K562 (cell line): Measurements from ENCODE around the gene MAP3K6. TPM values are rescaled to one million over a fixed set of nuclear protein-coding genes. Genes with fewer than 3 reads are reported as not detected.

Experiments
- ATF4 ChIP-seq: fragments of 450-650 bp; formaldehyde crosslinking; IDR thresholded peaks from 2 replicates; pipeline ENCODE4 v1.4.0; 2022; ENCODE audit warnings: mild to moderate bottlenecking, moderate library complexity
- EHMT2 ChIP-seq: fragments of 450-650 bp; IDR thresholded peaks from 2 replicates; pipeline ENCODE4 v1.6.1; 2018; ENCODE audit warnings: antibody characterized with exemption
- HDGF ChIP-seq: fragments of 450-650 bp; IDR thresholded peaks from 2 replicates; pipeline ENCODE4 v1.6.1; 2016
- MCM5 ChIP-seq: fragments of 450-650 bp; IDR thresholded peaks from 2 replicates; pipeline ENCODE4 v1.6.1; 2016; ENCODE audit warnings: low read depth
- MTA1 ChIP-seq: fragments of 450-650 bp; IDR thresholded peaks from 2 replicates; pipeline ENCODE4 v1.6.1; 2017; ENCODE audit warnings: borderline replicate concordance
- PHTF2 ChIP-seq: fragments of 250-450 bp; sonication (Bioruptor Pico); IDR thresholded peaks from 2 replicates; pipeline ENCODE4 v1.5.0; 2021; ENCODE audit warnings: mild to moderate bottlenecking
- YY1 ChIP-seq, 3 experiments: IDR thresholded peaks; 2 replicates each; pipeline ENCODE4 v1.6.1; 2011; ENCODE audit warnings: low read length in 2 of 3, mild to moderate bottlenecking in 2 of 3, moderate library complexity in 2 of 3, borderline replicate concordance in 1 of 3, control low read depth in 1 of 3, low read depth in 1 of 3; ENCODE audit not compliant: insufficient read depth in 3 of 3, insufficient replicate concordance in 2 of 3, control insufficient read depth in 1 of 3, insufficient read length in 1 of 3; ENCODE audit errors: extremely low read depth in 1 of 3
- polyA plus RNA-seq, 8 experiments: library from polyadenylated mRNA; depleted of rRNA in 4 of 8; stranded (reverse) in 5 of 8; unstranded in 3 of 8; fragments of >200 nt; fragmentation: Nextera tagmentation in 2 of 8; fragmentation: Illumina TruSeq in 1 of 8; extraction: Ambion mirVana in 2 of 8; extraction: Trizol in 1 of 8; gene quantifications; 2 replicates each; pipeline versions ENCODE4 v1.2.1 to v1.2.3, GENCODE V29; 2011 to 2014; ENCODE audit warnings: inconsistent platforms in 1 of 8, missing spikeins in 1 of 8
- total RNA-seq, 7 experiments: library from RNA; depleted of rRNA in 6 of 7; stranded (reverse); fragments of >200 nt in 6 of 7; fragmentation: Illumina TruSeq in 2 of 7; extraction: Trizol in 2 of 7; gene quantifications; 2 replicates each; pipeline versions ENCODE4 v1.2.1 to v1.2.3, GENCODE V29; 2011 to 2021; ENCODE audit warnings: low replicate concordance in 1 of 7
- TF ChIP-seq, protein P1 (sequence below), 2 experiments: fragments of 450-650 bp; IDR thresholded peaks; 2 replicates each; pipeline ENCODE4 v1.6.1; 2016; ENCODE audit warnings: mild to moderate bottlenecking in 2 of 2, borderline replicate concordance in 1 of 2, low read depth in 1 of 2, moderate library complexity in 1 of 2
- TF ChIP-seq, protein P2 (sequence below): fragments of 450-650 bp; formaldehyde crosslinking; IDR thresholded peaks from 2 replicates; pipeline ENCODE4 v1.4.0; 2020; ENCODE audit warnings: mild to moderate bottlenecking
- TF ChIP-seq, protein P3 (sequence below): fragments of 250-450 bp; sonication (Bioruptor Pico); IDR thresholded peaks from 2 replicates; pipeline ENCODE4 v1.4.0; 2020; ENCODE audit warnings: mild to moderate bottlenecking, moderate library complexity
- TF ChIP-seq, protein P4 (sequence below): fragments of 250-450 bp; sonication (Bioruptor Pico); IDR thresholded peaks from 2 replicates; pipeline ENCODE4 v1.5.0; 2020; ENCODE audit warnings: mild to moderate bottlenecking
- TF ChIP-seq, protein P5 (sequence below): IDR thresholded peaks from 2 replicates; pipeline ENCODE4 v1.6.1; 2016; ENCODE audit warnings: missing genetic modification characterization, missing compliant biosample characterization

Gene MAP3K6
- total and polyA plus RNA-seq, 9 of the 15 experiments (the other 6 are each of a cell fraction or from before 2014, with no cell fraction given) = 0.99 to 21.9 (median 7.0) TPM

DNA sequence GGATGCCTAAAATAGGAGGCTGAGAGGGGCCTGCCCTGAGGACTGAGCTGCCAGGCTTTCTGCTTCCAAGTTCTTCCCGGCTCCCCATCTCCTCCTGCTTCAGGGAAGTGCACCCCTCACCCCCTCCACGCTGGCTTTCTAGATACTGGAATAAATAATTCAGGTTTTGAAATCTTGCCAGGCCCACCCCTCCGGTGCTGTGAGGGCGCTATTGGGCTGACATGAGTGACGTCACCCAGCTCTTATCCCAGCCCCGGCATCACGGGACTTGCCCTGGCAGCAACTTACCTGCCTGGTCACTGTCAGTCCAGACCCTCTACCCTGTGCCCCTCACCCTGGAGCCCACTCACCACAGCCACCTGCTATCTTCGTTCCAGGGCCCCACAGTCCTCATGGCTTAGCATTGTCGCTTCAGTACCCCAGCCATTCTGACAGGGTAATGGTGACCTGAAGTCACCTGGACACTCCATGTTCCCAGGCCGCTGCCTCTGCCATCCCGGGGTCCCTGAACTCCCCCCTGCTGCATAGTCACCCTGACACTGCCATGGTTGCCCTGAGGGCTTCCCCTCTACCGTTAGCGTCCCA is 24.8 kb upstream of the MAP3K6 start (continued):
- TF ChIP-seq, protein P1, sequence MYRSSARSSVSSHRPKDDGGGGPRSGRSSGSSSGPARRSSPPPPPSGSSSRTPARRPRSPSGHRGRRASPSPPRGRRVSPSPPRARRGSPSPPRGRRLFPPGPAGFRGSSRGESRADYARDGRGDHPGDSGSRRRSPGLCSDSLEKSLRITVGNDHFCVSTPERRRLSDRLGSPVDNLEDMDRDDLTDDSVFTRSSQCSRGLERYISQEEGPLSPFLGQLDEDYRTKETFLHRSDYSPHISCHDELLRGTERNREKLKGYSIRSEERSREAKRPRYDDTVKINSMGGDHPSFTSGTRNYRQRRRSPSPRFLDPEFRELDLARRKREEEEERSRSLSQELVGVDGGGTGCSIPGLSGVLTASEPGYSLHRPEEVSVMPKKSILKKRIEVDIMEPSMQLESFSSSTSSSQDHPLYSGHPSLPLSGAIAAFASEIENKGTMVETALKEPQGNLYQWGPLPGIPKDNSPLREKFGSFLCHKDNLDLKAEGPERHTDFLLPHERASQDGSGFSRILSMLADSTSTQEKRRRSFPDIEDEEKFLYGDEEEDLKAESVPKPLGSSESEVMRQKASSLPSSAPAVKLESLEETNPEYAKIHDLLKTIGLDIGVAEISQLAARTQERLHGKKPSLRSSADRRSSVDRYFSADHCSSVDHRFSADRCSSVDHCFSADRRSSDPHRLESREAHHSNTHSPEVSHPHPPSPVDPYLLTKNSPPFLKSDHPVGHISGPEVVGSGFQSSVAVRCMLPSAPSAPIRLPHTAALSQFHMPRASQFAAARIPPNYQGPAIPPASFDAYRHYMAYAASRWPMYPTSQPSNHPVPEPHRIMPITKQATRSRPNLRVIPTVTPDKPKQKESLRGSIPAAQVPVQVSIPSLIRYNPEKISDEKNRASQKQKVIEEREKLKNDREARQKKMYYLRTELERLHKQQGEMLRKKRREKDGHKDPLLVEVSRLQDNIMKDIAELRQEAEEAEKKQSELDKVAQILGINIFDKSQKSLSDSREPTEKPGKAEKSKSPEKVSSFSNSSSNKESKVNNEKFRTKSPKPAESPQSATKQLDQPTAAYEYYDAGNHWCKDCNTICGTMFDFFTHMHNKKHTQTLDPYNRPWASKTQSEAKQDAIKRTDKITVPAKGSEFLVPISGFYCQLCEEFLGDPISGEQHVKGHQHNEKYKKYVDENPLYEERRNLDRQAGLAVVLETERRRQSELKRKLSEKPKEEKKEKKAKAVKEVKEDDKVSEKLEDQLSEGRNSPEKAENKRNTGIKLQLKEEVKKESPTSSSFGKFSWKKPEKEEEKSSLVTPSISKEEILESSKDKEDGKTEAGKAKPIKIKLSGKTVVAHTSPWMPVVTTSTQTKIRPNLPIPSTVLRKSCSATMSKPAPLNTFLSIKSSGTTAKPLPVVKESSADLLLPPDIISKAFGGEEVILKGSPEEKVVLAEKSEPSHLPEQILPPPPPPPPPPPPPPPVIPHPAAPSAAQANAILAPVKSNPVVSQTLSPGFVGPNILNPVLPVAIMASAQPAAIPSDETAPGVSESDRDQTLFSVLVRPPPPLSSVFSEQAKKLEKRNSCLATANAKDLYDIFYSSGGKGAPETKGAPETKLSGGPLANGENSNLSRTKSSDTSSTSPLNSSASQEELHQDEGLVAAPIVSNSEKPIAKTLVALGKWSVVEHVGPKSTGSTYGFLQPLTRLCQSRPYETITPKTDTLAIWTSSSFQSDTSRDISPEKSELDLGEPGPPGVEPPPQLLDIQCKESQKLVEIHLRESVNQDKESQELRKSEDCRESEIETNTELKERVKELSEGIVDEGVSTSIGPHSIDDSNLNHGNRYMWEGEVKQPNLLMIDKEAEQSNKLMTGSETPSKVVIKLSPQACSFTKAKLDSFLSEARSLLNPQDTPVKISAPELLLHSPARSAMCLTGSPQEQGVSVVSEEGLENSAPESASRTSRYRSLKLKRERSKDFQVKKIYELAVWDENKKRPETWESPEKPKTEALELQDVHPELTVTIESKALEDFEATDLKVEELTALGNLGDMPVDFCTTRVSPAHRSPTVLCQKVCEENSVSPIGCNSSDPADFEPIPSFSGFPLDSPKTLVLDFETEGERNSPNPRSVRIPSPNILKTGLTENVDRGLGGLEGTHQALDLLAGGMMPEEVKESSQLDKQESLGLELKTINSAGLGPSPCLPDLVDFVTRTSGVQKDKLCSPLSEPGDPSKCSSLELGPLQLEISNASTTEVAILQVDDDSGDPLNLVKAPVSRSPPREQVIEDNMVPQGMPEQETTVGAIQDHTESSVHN (IDR thresholded peaks at IDR 0.05; ENCODE audit: borderline replicate concordance in 1 of 2, low read depth in 1 of 2) = no peak
- TF ChIP-seq, protein P2, sequence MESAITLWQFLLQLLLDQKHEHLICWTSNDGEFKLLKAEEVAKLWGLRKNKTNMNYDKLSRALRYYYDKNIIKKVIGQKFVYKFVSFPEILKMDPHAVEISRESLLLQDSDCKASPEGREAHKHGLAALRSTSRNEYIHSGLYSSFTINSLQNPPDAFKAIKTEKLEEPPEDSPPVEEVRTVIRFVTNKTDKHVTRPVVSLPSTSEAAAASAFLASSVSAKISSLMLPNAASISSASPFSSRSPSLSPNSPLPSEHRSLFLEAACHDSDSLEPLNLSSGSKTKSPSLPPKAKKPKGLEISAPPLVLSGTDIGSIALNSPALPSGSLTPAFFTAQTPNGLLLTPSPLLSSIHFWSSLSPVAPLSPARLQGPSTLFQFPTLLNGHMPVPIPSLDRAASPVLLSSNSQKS = no peak
- TF ChIP-seq PHTF2 (CRISPR knock-in tag) = no peak
- TF ChIP-seq, protein P3, sequence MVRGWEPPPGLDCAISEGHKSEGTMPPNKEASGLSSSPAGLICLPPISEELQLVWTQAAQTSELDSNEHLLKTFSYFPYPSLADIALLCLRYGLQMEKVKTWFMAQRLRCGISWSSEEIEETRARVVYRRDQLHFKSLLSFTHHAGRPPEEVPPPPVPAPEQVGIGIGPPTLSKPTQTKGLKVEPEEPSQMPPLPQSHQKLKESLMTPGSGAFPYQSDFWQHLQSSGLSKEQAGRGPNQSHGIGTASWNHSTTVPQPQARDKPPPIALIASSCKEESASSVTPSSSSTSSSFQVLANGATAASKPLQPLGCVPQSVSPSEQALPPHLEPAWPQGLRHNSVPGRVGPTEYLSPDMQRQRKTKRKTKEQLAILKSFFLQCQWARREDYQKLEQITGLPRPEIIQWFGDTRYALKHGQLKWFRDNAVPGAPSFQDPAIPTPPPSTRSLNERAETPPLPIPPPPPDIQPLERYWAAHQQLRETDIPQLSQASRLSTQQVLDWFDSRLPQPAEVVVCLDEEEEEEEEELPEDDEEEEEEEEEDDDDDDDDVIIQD (CRISPR knock-in tag) = no peak
- no peak for TF ChIP-seq MTA1
- TF ChIP-seq YY1 (IDR thresholded peaks at IDR 0.05; ENCODE audit: borderline replicate concordance in 1 of 3, control insufficient read depth in 1 of 3, extremely low read depth in 1 of 3, insufficient read depth in 3 of 3, insufficient read length in 1 of 3, insufficient replicate concordance in 2 of 3, low read depth in 1 of 3, low read length in 2 of 3) = no peak
- TF ChIP-seq EHMT2 = no peak
- no peak for TF ChIP-seq ATF4
- TF ChIP-seq, protein P4, sequence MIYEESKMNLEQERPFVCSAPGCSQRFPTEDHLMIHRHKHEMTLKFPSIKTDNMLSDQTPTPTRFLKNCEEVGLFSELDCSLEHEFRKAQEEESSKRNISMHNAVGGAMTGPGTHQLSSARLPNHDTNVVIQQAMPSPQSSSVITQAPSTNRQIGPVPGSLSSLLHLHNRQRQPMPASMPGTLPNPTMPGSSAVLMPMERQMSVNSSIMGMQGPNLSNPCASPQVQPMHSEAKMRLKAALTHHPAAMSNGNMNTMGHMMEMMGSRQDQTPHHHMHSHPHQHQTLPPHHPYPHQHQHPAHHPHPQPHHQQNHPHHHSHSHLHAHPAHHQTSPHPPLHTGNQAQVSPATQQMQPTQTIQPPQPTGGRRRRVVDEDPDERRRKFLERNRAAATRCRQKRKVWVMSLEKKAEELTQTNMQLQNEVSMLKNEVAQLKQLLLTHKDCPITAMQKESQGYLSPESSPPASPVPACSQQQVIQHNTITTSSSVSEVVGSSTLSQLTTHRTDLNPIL (CRISPR knock-in tag) = no peak
- TF ChIP-seq HDGF = no peak
- TF ChIP-seq MCM5 = no peak
- TF ChIP-seq, protein P5, sequence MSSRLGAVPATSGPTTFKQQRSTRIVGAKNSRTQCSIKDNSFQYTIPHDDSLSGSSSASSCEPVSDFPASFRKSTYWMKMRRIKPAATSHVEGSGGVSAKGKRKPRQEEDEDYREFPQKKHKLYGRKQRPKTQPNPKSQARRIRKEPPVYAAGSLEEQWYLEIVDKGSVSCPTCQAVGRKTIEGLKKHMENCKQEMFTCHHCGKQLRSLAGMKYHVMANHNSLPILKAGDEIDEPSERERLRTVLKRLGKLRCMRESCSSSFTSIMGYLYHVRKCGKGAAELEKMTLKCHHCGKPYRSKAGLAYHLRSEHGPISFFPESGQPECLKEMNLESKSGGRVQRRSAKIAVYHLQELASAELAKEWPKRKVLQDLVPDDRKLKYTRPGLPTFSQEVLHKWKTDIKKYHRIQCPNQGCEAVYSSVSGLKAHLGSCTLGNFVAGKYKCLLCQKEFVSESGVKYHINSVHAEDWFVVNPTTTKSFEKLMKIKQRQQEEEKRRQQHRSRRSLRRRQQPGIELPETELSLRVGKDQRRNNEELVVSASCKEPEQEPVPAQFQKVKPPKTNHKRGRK (tag) = no peak
